ENCODE measurements around the gene MOCS1.

MOCS1 gene

GRCh38 chr6:39876826-39877225 is 57.4 kb downstream of the MOCS1 start:
- no peak for DNase-seq (ENCODE audit: low read depth, low spot score)

- no peak for DNase-seq (ENCODE audit: low read depth, low spot score)
These were observed 58.2 kb downstream of the MOCS1 start for GRCh38 chr6:39876111-39876510.

GRCh38 chr6:39873439-39873838 is 60.8 kb downstream of the MOCS1 start:
- DNase-seq (ENCODE audit: low read depth, low spot score) = no peak

- no peak for DNase-seq (ENCODE audit: low read depth, low spot score)
These were observed 63.3 kb downstream of the MOCS1 start for GRCh38 chr6:39870950-39871349.

- no peak for DNase-seq (ENCODE audit: low read depth, low spot score)
These were observed 66.7 kb downstream of the MOCS1 start for GRCh38 chr6:39867592-39867991.

GRCh38 chr6:39865011-39865888 is 69.0 kb downstream of the MOCS1 start:
- peak; percentile 15 for DNase-seq (ENCODE audit: low read depth, low spot score)

GRCh38 chr6:39861663-39862062 is 72.6 kb downstream of the MOCS1 start:
- no peak for DNase-seq (ENCODE audit: low read depth, low spot score)

- no peak for DNase-seq (ENCODE audit: low read depth, low spot score)
These were observed 75.2 kb downstream of the MOCS1 start for GRCh38 chr6:39859025-39859424.

- DNase-seq (ENCODE audit: low read depth, low spot score) = no peak
These were observed 78.8 kb downstream of the MOCS1 start for GRCh38 chr6:39855356-39855995.

Data from activated CD4-positive, CD25-positive, alpha-beta regulatory T cell treated with anti-CD3 and anti-CD28 coated beads, Interleukin-2, amount 50 U/mL, for 16 hours (primary cell).